IMR-90 (cell line): ENCODE measurements around the gene KCNH2. TPM values are rescaled to one million over a fixed set of nuclear protein-coding genes. Genes with fewer than 3 reads are reported as not detected.

Experiments
- ATAC-seq: fragments of 200-7000 bp; cut with Tn5 transposase; 2 replicates; pipeline ENCODE4 v1.9.1; 2020; ENCODE audit warnings: low read depth, mild to moderate bottlenecking, moderate library complexity
- BruUV-seq: library from RNA; stranded (reverse); fragments of 400-500 nt; replicated peaks from 2 replicates; lab custom pipeline; 2021; lab: Mats Ljungman, UMichigan
- CTCF ChIA-PET: fragments of 300-600 bp; formaldehyde crosslinking; extraction: SDS; loops from one replicate; lab custom pipeline; 2021; ENCODE audit warnings: antibody characterized with exemption; lab: Yijun Ruan, JAX
- POLR2A ChIA-PET: fragments of 300-600 bp; sonication (Branson Sonifier 250); formaldehyde crosslinking; loops from one replicate; lab custom pipeline; 2022; ENCODE audit warnings: antibody characterized with exemption; ENCODE audit not compliant: unreplicated experiment; lab: Charles Lee
- DNase-seq: peaks from one replicate; pipeline ENCODE4 v3.0.0; 2013
- H2AFZ ChIP-seq: replicated peaks from 2 replicates; pipeline ENCODE3; 2013; ENCODE audit warnings: low read length, mild to moderate bottlenecking; ENCODE audit not compliant: poor library complexity
- H2AK5ac ChIP-seq: 2 replicates; pipeline ENCODE4 v1.6.1; 2013; ENCODE audit warnings: low read depth, low read length, inconsistent platforms
- H2AK9ac ChIP-seq: replicated peaks from 2 replicates; pipeline ENCODE3; 2013; ENCODE audit warnings: mild to moderate bottlenecking, low read depth, low read length, moderate library complexity; ENCODE audit not compliant: poor library complexity
- H2BK120ac ChIP-seq: 2 replicates; pipeline ENCODE4 v1.6.1; 2013; ENCODE audit warnings: low read depth, low read length, inconsistent platforms
- H2BK15ac ChIP-seq: 3 replicates; pipeline ENCODE4 v1.6.1; 2013; ENCODE audit warnings: low read depth, low read length, inconsistent platforms
- H2BK20ac ChIP-seq: 2 replicates; pipeline ENCODE4 v1.6.1; 2013; ENCODE audit warnings: low read depth, mild to moderate bottlenecking, inconsistent platforms, low read length, moderate library complexity
- H2BK5ac ChIP-seq: 2 replicates; pipeline ENCODE4 v1.6.1; 2013; ENCODE audit warnings: mild to moderate bottlenecking, low read depth, low read length, inconsistent platforms; ENCODE audit not compliant: poor library complexity, severe bottlenecking
- H3K14ac ChIP-seq: replicated peaks from 2 replicates; pipeline ENCODE4 v1.6.1; 2013; ENCODE audit warnings: low read depth, low read length, inconsistent platforms
- H3K18ac ChIP-seq: 2 replicates; pipeline ENCODE4 v1.6.1; 2013; ENCODE audit warnings: low read depth, low read length, control low read depth
- H3K23ac ChIP-seq: 2 replicates; pipeline ENCODE4 v1.6.1; 2013; ENCODE audit warnings: low read depth, low read length, inconsistent platforms
- H3K27ac ChIP-seq: 2 replicates; pipeline ENCODE4 v1.5.1; 2013; ENCODE audit warnings: mild to moderate bottlenecking, control low read depth, low read length; ENCODE audit not compliant: insufficient read depth
- H3K27me3 ChIP-seq: 2 replicates; pipeline ENCODE4 v1.6.1; 2013; ENCODE audit warnings: low read length; ENCODE audit not compliant: control insufficient read depth, insufficient read depth
- H3K36me3 ChIP-seq: 2 replicates; pipeline ENCODE4 v1.6.1; 2013; ENCODE audit warnings: low read length, mixed read lengths; ENCODE audit not compliant: control insufficient read depth, insufficient read depth
- H3K4ac ChIP-seq: 2 replicates; pipeline ENCODE4 v1.6.1; 2013; ENCODE audit warnings: low read depth, low read length, inconsistent platforms
- H3K4me1 ChIP-seq: 2 replicates; pipeline ENCODE4 v1.6.1; 2013; ENCODE audit warnings: low read length, mixed read lengths; ENCODE audit not compliant: control insufficient read depth, insufficient read depth
- H3K4me2 ChIP-seq: 2 replicates; pipeline ENCODE4 v1.6.1; 2013; ENCODE audit warnings: low read depth, mild to moderate bottlenecking, control low read depth, low read length, moderate library complexity
- H3K4me3 ChIP-seq: 2 replicates; pipeline ENCODE4 v1.5.1; 2013; ENCODE audit warnings: low read depth, mild to moderate bottlenecking, control low read depth, low read length, moderate library complexity; ENCODE audit not compliant: insufficient read depth
- H3K56ac ChIP-seq: 2 replicates; pipeline ENCODE4 v1.6.1; 2013; ENCODE audit warnings: low read length, inconsistent platforms; ENCODE audit not compliant: insufficient read depth; ENCODE audit errors: extremely low read depth
- H3K79me1 ChIP-seq, 2 experiments: 2 replicates each; pipeline ENCODE4 v1.6.1; 2013; ENCODE audit warnings: low read length in 2 of 2, inconsistent platforms in 1 of 2, low read depth in 1 of 2
- H3K9ac ChIP-seq: 2 replicates; pipeline ENCODE4 v1.6.1; 2013; ENCODE audit warnings: low read depth, low read length, control low read depth
- H3K9me1 ChIP-seq: 2 replicates; pipeline ENCODE4 v1.6.1; 2013; ENCODE audit warnings: low read length, inconsistent platforms; ENCODE audit not compliant: insufficient read depth
- H3K9me3 ChIP-seq: 2 replicates; pipeline ENCODE4 v1.6.1; 2013; ENCODE audit warnings: low read length; ENCODE audit not compliant: control insufficient read depth, insufficient read depth
- H4K20me1 ChIP-seq: 2 replicates; pipeline ENCODE4 v1.6.1; 2013; ENCODE audit warnings: low read length, inconsistent platforms; ENCODE audit not compliant: insufficient read depth
- H4K5ac ChIP-seq: 2 replicates; pipeline ENCODE4 v1.6.1; 2013; ENCODE audit warnings: mild to moderate bottlenecking, low read depth, low read length, control low read depth
- H4K8ac ChIP-seq, 2 experiments: 2 replicates each; pipeline ENCODE4 v1.6.1; 2013; ENCODE audit warnings: low read depth in 2 of 2, low read length in 2 of 2, control low read depth in 1 of 2, inconsistent platforms in 1 of 2
- H4K91ac ChIP-seq: 2 replicates; pipeline ENCODE4 v1.6.1; 2013; ENCODE audit warnings: low read depth, low read length, inconsistent platforms; ENCODE audit not compliant: insufficient read depth
- BHLHE40 ChIP-seq: fragments of 150-350 bp; IDR thresholded peaks from 2 replicates; pipeline ENCODE4 v1.6.1; 2016; ENCODE audit warnings: mild to moderate bottlenecking, low read depth, low read length
- CEBPB ChIP-seq: IDR thresholded peaks from 2 replicates; pipeline ENCODE4 v1.6.1; 2012; ENCODE audit warnings: low read depth, low read length, improper control_type of control experiment
- CHD1 ChIP-seq: IDR thresholded peaks from 2 replicates; pipeline ENCODE4 v1.6.1; 2012; ENCODE audit warnings: low read depth, low read length, improper control_type of control experiment
- CTCF ChIP-seq: conservative IDR thresholded peaks from 2 replicates; pipeline ENCODE4 v1.5.1; 2012; ENCODE audit warnings: mild to moderate bottlenecking, low read depth, low read length, improper control_type of control experiment
- ELK1 ChIP-seq: fragments of 150-350 bp; IDR thresholded peaks from 2 replicates; pipeline ENCODE4 v1.6.1; 2016; ENCODE audit warnings: low read depth, mild to moderate bottlenecking, low read length, moderate library complexity, borderline replicate concordance
- FOS ChIP-seq: fragments of 150-350 bp; IDR thresholded peaks from 2 replicates; pipeline ENCODE4 v1.6.1; 2016; ENCODE audit warnings: low read depth, low read length
- MAFK ChIP-seq: IDR thresholded peaks from 2 replicates; pipeline ENCODE4 v1.6.1; 2012; ENCODE audit warnings: low read depth, low read length, improper control_type of control experiment
- MAZ ChIP-seq: IDR thresholded peaks from 2 replicates; pipeline ENCODE4 v1.6.1; 2012; ENCODE audit warnings: low read depth, mild to moderate bottlenecking, low read length, improper control_type of control experiment, moderate library complexity, borderline replicate concordance
- MXI1 ChIP-seq: IDR thresholded peaks from 2 replicates; pipeline ENCODE4 v1.6.1; 2012; ENCODE audit warnings: low read depth, mild to moderate bottlenecking, low read length, moderate library complexity, borderline replicate concordance
- NFE2L2 ChIP-seq: fragments of 150-350 bp; IDR thresholded peaks from 2 replicates; pipeline ENCODE4 v1.6.1; 2016; ENCODE audit warnings: low read depth, mild to moderate bottlenecking, low read length
- POLR2A ChIP-seq: IDR thresholded peaks from 2 replicates; pipeline ENCODE4 v1.6.1; 2012; ENCODE audit warnings: mild to moderate bottlenecking, low read depth, low read length
- RAD21 ChIP-seq: IDR thresholded peaks from 2 replicates; pipeline ENCODE4 v1.6.1; 2012; ENCODE audit warnings: low read length, improper control_type of control experiment
- RCOR1 ChIP-seq: IDR thresholded peaks from 2 replicates; pipeline ENCODE4 v1.6.1; 2012; ENCODE audit warnings: mild to moderate bottlenecking, low read length, improper control_type of control experiment; ENCODE audit not compliant: insufficient replicate concordance
- RFX5 ChIP-seq: IDR thresholded peaks from 2 replicates; pipeline ENCODE4 v1.8.0; 2012; ENCODE audit warnings: low read depth, mild to moderate bottlenecking, low read length, moderate library complexity
- USF2 ChIP-seq: fragments of 150-350 bp; IDR thresholded peaks from 2 replicates; pipeline ENCODE4 v1.6.1; 2017; ENCODE audit warnings: mild to moderate bottlenecking, antibody characterized with exemption, low read length, low read depth
- WGBS, 2 experiments: methylation state at CpG; one replicate each; pipeline versions ENCODE4 v1.1.5 to v1.1.7; 2013; ENCODE audit warnings: missing lambda C conversion rate in 2 of 2; ENCODE audit not compliant: insufficient read length in 1 of 2; ENCODE audit errors: extremely low coverage in 2 of 2; 5-methylcytosine and 5-hydroxymethylcytosine counted together
- dilution Hi-C: fragments of 300-500 bp; cut with HindIII; formaldehyde crosslinking; loops from one replicate; pipeline ENCODE4 v1.14.3; 2018; ENCODE audit warnings: low sequenced_read_pairs; ENCODE audit not compliant: unreplicated experiment
- in situ Hi-C: fragments of 300-500 bp; cut with MboI; formaldehyde crosslinking; loops from 3 replicates; pipeline ENCODE4 v1.14.3; 2019; ENCODE audit warnings: low sequenced_read_pairs, inconsistent platforms, mixed read lengths
- intact Hi-C: fragments of 100-400 bp; cut with micrococcal nuclease; formaldehyde crosslinking; loops from 2 replicates; pipeline ENCODE4 v1.10.0; 2022
- polyA plus RNA-seq, 3 experiments: library from polyadenylated mRNA; depleted of rRNA; stranded (reverse); fragments of >200 nt; gene quantifications; 2 replicates each; pipeline ENCODE4 v1.2.3, GENCODE V29; 2012; ENCODE audit warnings: low replicate concordance in 1 of 3
- total RNA-seq: library from RNA; depleted of rRNA; stranded (reverse); fragments of >200 nt; gene quantifications from 2 replicates; pipeline ENCODE4 v1.2.3, GENCODE V29; 2012

KCNH2 gene
- total and polyA plus RNA-seq, 2 of the 4 experiments (the other 2 are of a cell fraction), result 0.90 to 2.1 TPM

DNA sequence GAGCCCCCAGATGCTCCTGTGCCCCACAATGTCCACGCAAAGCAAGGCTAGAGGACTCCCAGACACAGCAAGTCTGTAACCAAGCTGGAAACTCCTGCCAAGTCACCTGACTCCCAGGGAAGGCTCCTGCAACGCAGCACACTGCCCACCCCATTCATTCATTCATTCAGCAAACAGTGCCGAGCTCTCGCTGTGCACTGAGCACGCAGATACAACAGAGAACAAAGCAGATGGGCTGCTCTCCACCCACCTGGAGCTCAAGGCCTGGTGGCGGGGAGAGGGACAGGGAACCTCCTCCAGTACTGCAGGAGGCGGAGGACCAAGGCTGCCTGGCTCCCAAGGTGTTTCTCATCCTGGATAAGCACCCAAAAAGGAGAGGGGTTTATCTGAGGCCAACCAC is 8.6 kb downstream of the KCNH2 start:
- no peak overlapping the region for H3K4me2 ChIP-seq
- H2BK20ac ChIP-seq, result no peak overlapping the region
- WGBS, 2 experiments, result 86% methylated on average over 4 of the region's 7 CpGs; no CpG with 5 or more reads in 1 of the 2 experiments
- no peak overlapping the region for H2AK5ac ChIP-seq
- H3K27me3 ChIP-seq, result peaks cover 26% of the 10 kb centered on the region
- no peak overlapping the region for H2AK9ac ChIP-seq
- H3K9me3 ChIP-seq, result no peaks in the 10 kb centered on the region
- ChIA-PET POLR2A (no interaction called here), CTCF (no interaction called here)
- no peaks in the 10 kb centered on the region; the same call in 1 of the 2 replicates for H3K36me3 ChIP-seq
- no peak overlapping the region for H3K23ac ChIP-seq
- H3K56ac ChIP-seq, result no peak overlapping the region
- dilution Hi-C loops (no loop called here), in situ Hi-C loops (no loop called here), intact Hi-C loops (no loop called here)
- BruUV-seq, result no TSS peak
- H3K9me1 ChIP-seq, result no peaks in the 10 kb centered on the region
- peaks cover 14% of the 10 kb centered on the region; the same call in 1 of the 2 replicates for H3K4me1 ChIP-seq
- no peak overlapping the region for H3K4me3 ChIP-seq
- DNase-seq (no peak), ATAC-seq (no peak)
- no peak overlapping the region for H2BK15ac ChIP-seq
- no peak overlapping the region for H2BK5ac ChIP-seq
- no peak overlapping the region for H4K91ac ChIP-seq
- H4K8ac ChIP-seq, result no peak overlapping the region
- H3K4ac ChIP-seq, result no peak overlapping the region
- H3K18ac ChIP-seq, result no peak overlapping the region
- TF ChIP-seq MAZ (no peak), RAD21 (no peak), NFE2L2 (no peak), MAFK (no peak), RCOR1 (no peak), BHLHE40 (no peak), CTCF (no peak), RFX5 (no peak), MXI1 (no peak), USF2 (no peak), CHD1 (no peak), CEBPB (no peak), ELK1 (no peak), POLR2A (no peak), FOS (no peak)
- no peak overlapping the region for H2AFZ ChIP-seq
- no peak overlapping the region for H3K9ac ChIP-seq
- no peak overlapping the region for H3K27ac ChIP-seq
- no peaks in the 10 kb centered on the region for H3K79me1 ChIP-seq
- H2BK120ac ChIP-seq, result no peak overlapping the region
- H3K14ac ChIP-seq, result no peak overlapping the region
- H4K20me1 ChIP-seq, result no peaks in the 10 kb centered on the region; the same call in 1 of the 2 replicates
- no peak overlapping the region for H4K5ac ChIP-seq
